Kidney epithelial cell (primary cell): ENCODE results near the gene WDR62. TPM values are rescaled to one million over a fixed set of nuclear protein-coding genes. Genes with fewer than 3 reads are reported as not detected.

Experiments
- DNase-seq: peaks from one replicate; pipeline ENCODE4 v3.0.0-alpha.2; 2010; ENCODE audit warnings: low read depth
- H3K27me3 ChIP-seq: 2 replicates; pipeline ENCODE4 v1.6.0; 2011; ENCODE audit warnings: low read length; ENCODE audit not compliant: control insufficient read depth, insufficient read depth
- H3K36me3 ChIP-seq: 2 replicates; pipeline ENCODE4 v1.5.1; 2011; ENCODE audit warnings: low read length; ENCODE audit not compliant: control insufficient read depth, insufficient read depth
- H3K4me3 ChIP-seq: 2 replicates; pipeline ENCODE4 v1.5.1; 2011; ENCODE audit warnings: low read depth, mild to moderate bottlenecking, control low read depth, low read length
- CTCF ChIP-seq: IDR thresholded peaks from 2 replicates; pipeline ENCODE4 v1.5.1; 2011; ENCODE audit warnings: mild to moderate bottlenecking, moderate library complexity, low read length, control low read depth, inconsistent platforms; ENCODE audit not compliant: insufficient read depth, poor library complexity, severe bottlenecking
- total RNA-seq: library from RNA; depleted of rRNA; stranded (reverse); fragments of >200 nt; gene quantifications from 2 replicates; pipeline ENCODE4 v1.2.3, GENCODE V29; 2015

The WDR62 gene
- total RNA-seq, 1 donor from 2014 or later = 1.8 TPM

DNA sequence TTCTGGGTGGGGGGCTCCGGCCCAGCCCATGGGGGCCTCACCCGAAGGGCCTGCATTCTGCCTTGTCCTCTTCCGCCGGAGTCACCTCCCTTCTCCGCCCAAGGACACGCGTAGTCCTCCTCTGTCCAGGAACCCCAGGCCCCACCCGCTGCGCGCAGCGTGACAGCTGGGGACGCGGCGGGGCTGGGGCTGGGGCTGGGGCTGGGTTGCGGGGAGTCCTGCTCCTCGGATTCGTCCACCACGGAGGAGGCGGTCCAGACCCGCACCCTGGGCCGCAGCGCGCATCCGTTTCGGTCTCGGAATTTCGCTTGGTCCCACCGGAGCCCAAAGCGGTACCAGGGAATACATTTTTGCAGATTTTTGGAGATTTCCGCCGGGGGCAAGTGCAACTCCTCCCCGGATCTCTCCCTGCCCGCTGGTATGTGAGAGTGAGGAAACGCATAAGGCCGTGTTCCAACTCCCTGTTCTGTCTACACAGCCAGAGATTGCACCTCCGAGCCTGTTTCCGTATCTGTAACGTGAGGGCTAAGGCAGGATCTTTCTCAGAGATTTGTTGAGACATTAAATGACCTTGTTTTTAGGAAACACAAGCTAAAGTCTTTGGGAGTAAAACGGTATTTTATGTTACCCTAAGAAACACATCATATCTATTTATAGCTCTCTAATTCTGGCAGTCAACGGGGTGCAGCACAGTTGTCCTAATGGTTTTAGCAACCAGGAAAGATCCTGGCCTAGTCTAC is 97.8 kb downstream of the WDR62 start, which contains the start of gene COX7A1:
Gene COX7A1 (minus strand): TSS at position 96 of the 740 bp plus-strand sequence. CDS start 40 bp downstream, at position 56.
- Histone ChIP-seq H3K36me3 (peaks cover 1% of the 10 kb centered on the region), H3K4me3 (no peak within 1 kb of the TSS), H3K27me3 (no peaks in the 10 kb centered on the region)
- no peak for TF ChIP-seq CTCF
- no peak for DNase-seq

DNA sequence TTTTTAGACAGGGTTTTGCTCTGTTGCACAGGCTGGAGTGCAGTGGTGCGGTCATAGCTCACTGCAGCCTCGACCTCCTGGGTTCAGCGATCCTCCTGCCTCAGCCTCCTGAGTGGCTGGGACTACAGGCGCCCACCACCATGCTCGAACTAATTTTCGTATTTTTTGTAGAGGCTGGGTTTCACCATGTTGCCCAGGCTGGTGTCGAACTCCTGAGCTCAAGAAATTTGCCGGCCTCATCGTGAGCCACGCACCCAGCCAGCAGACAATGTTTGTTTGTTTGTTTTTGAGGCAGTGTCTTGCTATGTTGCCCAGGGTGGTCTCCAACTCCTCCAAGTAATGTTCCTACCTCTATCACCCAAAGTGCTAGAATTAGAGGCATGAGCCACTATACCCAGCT is 98.4 kb downstream of the WDR62 start:
- no peak for DNase-seq
- no peaks in the 10 kb centered on the region for H3K27me3 ChIP-seq
- H3K36me3 ChIP-seq = peaks cover 1% of the 10 kb centered on the region
- no peak for TF ChIP-seq CTCF
- H3K4me3 ChIP-seq = no peak overlapping the region

Other genes with a start within 250 kb of the WDR62 start
- not detected in 2 replicates for gene PRODH2, start 242.1 kb upstream of the WDR62 start, total RNA-seq
- gene NPHS1, start 202.4 kb upstream of the WDR62 start, total RNA-seq = 0.68 and 0.92 TPM in 2 replicates
- 0.50 and 1.0 TPM in 2 replicates for gene KIRREL2, start 198.0 kb upstream of the WDR62 start, total RNA-seq
- 6.3 and 9.3 TPM in 2 replicates for gene APLP1, start 186.3 kb upstream of the WDR62 start, total RNA-seq
- 6.1 and 6.2 TPM in 2 replicates for gene NFKBID, start 154.4 kb upstream of the WDR62 start, total RNA-seq
- gene HCST, start 152.4 kb upstream of the WDR62 start, total RNA-seq = not detected in 2 replicates
- 1.1 TPM in 1 of 2 replicates, not detected in the other for gene TYROBP, start 146.6 kb upstream of the WDR62 start, total RNA-seq
- gene LRFN3, start 118.5 kb upstream of the WDR62 start, total RNA-seq = 14.4 and 24.8 TPM in 2 replicates
- gene SDHAF1, start 59.7 kb upstream of the WDR62 start, total RNA-seq = 47.4 and 49.5 TPM in 2 replicates
- 8.6 and 11.5 TPM in 2 replicates for gene SYNE4, start 46.1 kb upstream of the WDR62 start, total RNA-seq
- 17.5 and 22.4 TPM in 2 replicates for gene ALKBH6, start 40.7 kb upstream of the WDR62 start, total RNA-seq
- 4.6 and 4.7 TPM in 2 replicates for gene CLIP3, start 22.0 kb upstream of the WDR62 start, total RNA-seq
- 12.0 and 16.3 TPM in 2 replicates for gene THAP8, start 612 bp upstream of the WDR62 start, total RNA-seq
- gene OVOL3, start 56.2 kb downstream of the WDR62 start, total RNA-seq = not detected in 2 replicates
- gene POLR2I, start 60.0 kb downstream of the WDR62 start, total RNA-seq = 58.5 and 82.6 TPM in 2 replicates
- 337 and 371 TPM in 2 replicates for gene TBCB, start 60.6 kb downstream of the WDR62 start, total RNA-seq
- 262 and 352 TPM in 2 replicates for gene CAPNS1, start 85.2 kb downstream of the WDR62 start, total RNA-seq
- gene COX7A1, start 97.5 kb downstream of the WDR62 start, total RNA-seq = 1.0 and 1.4 TPM in 2 replicates
- gene ZNF565, start 159.8 kb downstream of the WDR62 start, total RNA-seq = 1.5 and 2.2 TPM in 2 replicates
- 123 and 155 TPM in 2 replicates for gene ZNF146, start 160.2 kb downstream of the WDR62 start, total RNA-seq